ENCODE measurements around the gene USE1. TPM values are rescaled to one million over a fixed set of nuclear protein-coding genes. Genes with fewer than 3 reads are reported as not detected.

Gene USE1
- total RNA-seq, 8 experiments from 2014 or later: 14.7 to 31.0 (median 22.9) TPM

DNA sequence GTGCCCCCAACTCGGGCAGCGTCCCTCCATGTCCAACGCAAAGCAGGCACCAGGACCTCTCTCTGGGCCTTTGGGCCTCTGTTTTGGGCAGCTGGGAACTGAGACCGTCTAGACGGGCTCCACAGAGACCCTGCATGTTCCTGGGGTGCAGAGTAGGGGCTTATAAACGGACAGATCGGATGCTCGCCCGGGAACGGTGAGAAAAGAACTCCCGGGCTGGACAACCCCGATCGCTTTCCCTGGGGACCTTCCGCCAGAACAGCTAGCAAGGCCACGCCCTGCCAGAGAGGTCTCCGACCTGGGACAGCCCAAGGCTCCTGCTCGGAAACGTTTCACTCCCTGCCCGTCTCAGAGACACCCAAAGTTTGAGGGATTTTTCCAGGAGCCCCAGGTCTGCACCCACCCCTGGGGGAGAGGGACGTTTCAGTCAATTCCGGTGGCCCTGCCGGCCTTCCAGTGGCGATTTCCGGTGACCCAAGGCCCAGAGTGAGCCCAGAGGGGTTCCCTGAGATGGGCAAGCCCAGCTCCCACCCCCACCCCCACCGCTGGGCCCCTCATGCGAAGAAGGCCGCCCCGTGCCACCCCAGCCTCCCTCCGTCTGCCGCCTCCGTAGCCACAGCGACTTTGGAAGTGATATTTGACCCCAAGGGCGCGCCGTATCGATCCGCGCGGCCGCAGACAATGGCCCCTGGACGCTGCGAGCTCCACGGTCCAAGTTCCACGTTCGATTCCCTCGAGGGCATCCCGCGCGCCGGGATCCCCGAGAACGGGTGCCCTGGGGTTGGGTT is 28.9 kb downstream of the USE1 start:
- H3K4me1 ChIP-seq (replicated peaks in 1 of 2): peaks cover 33 to 38% of the 10 kb centered on the region in 2 donors
- WGBS, 10 experiments: 0% methylated on average over 1 to 9 of the region's 52 CpGs; no CpG with 5 or more reads in 7 of the 10 experiments
- H3K4me3 ChIP-seq: peak overlapping the region; percentile 57 to 89 (median 61)
- peak in 5 of 8 experiments; percentile 4 to 29 (median 19) for ATAC-seq (replicated peaks in 6 of 8)
- peak overlapping the region; percentile 20 to 86 for H3K27ac ChIP-seq
- in situ Hi-C loops (cut with MboI; ENCODE audit: low pct_unique_long_range_greater_than_20kb in 2 of 9, low sequenced_read_pairs in 9 of 9, unreplicated experiment in 9 of 9): no loop called here

DNA sequence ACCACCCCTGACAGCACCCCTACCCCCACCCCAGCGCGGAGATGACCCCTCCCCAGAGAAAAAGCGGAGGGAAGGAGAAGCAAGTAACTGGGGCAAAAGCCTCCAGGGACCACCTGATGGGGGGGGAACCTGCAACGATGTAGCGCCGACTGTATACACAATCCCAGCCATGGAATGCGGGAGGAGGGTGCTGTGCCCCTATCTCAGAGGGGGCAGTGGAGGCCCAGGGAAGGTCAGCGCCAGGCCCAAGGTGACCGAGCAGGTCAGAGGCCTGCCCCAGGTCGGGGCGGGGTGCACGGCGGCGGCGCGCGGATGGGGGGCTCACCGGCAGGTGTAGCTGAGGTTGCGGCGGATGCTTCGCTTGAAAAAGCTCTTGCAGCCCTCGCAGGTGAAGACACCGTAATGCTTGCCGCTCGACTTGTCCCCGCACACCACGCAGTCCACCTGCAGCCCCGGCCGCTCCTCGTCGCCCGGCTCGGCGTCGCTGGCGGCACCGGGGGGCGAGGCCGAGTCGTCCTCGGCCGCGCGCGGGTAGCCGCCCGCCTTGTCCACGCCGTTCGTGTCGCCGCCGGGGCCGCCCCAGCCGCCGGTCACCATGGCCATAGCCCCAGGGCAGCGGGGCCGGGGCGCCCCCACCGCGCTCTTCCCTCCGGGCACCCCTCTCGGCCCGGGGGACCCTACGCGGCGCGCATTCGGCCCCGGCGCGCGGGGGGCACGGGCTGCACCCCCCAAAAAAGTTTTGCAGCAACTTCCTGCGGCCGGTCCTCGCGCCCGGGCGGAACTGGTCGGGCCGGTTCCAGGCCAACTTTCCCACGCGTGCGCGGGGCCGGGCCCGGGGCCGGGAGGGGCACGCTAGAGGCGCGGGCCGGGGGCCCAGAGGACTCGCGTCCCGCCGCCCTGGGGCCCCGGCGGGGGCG is 29.7 kb downstream of the USE1 start:
- peak in 1 of 8 experiments; percentile 1 for ATAC-seq (replicated peaks in 6 of 8)
- Histone ChIP-seq H3K27ac (peak overlapping the region; percentile 80 to 86), H3K4me1 (replicated peaks in 1 of 2) (peaks cover 32 to 38% of the 10 kb centered on the region in 2 donors), H3K4me3 (peak overlapping the region; percentile 57 to 89 (median 61))
- in situ Hi-C loops (cut with MboI; ENCODE audit: low pct_unique_long_range_greater_than_20kb in 2 of 9, low sequenced_read_pairs in 9 of 9, unreplicated experiment in 9 of 9): no loop called here
- WGBS, 10 experiments: 0% methylated on average over 1 to 6 of the region's 100 CpGs; no CpG with 5 or more reads in 7 of the 10 experiments

GRCh38 chr19:17245535-17245984 is 30.4 kb downstream of the USE1 start, which contains the start of gene NR2F6:
Gene NR2F6 (minus strand): TSS chr19:17245919. CDS start chr19:17245220, 699 bp downstream.
- Histone ChIP-seq H3K27ac (peak within 1 kb of the TSS; percentile 80 to 86), H3K4me3 (peak within 1 kb of the TSS; percentile 57 to 89 (median 61)), H3K4me1 (replicated peaks in 1 of 2) (peaks cover 25 to 32% of the 10 kb centered on the region in 2 donors)
- ATAC-seq (replicated peaks in 6 of 8): peak in 5 of 8 experiments; percentile 0 to 3 (median 1)
- in situ Hi-C loops (cut with MboI; ENCODE audit: low pct_unique_long_range_greater_than_20kb in 2 of 9, low sequenced_read_pairs in 9 of 9, unreplicated experiment in 9 of 9): no loop called here
- WGBS, 10 experiments: no CpG with 5 or more reads among the region's 72 CpGs

- Histone ChIP-seq H3K4me1 (replicated peaks in 1 of 2) (peaks cover 23 to 32% of the 10 kb centered on the region in 2 donors), H3K27ac (peak overlapping the region; percentile 80 to 84), H3K4me3 (peak overlapping the region; percentile 57 to 89 (median 61))
- in situ Hi-C loops (cut with MboI; ENCODE audit: low pct_unique_long_range_greater_than_20kb in 2 of 9, low sequenced_read_pairs in 9 of 9, unreplicated experiment in 9 of 9): no loop called here
- peak in 3 of 8 experiments; percentile 41 to 53 (median 49) for ATAC-seq (replicated peaks in 6 of 8)
- WGBS, 10 experiments: 0 to 28% (median 7%) methylated on average over 1 to 9 of the region's 21 CpGs; no CpG with 5 or more reads in 3 of the 10 experiments
Measured at GRCh38 chr19:17246681-17247425, 31.7 kb downstream of the USE1 start.

DNA sequence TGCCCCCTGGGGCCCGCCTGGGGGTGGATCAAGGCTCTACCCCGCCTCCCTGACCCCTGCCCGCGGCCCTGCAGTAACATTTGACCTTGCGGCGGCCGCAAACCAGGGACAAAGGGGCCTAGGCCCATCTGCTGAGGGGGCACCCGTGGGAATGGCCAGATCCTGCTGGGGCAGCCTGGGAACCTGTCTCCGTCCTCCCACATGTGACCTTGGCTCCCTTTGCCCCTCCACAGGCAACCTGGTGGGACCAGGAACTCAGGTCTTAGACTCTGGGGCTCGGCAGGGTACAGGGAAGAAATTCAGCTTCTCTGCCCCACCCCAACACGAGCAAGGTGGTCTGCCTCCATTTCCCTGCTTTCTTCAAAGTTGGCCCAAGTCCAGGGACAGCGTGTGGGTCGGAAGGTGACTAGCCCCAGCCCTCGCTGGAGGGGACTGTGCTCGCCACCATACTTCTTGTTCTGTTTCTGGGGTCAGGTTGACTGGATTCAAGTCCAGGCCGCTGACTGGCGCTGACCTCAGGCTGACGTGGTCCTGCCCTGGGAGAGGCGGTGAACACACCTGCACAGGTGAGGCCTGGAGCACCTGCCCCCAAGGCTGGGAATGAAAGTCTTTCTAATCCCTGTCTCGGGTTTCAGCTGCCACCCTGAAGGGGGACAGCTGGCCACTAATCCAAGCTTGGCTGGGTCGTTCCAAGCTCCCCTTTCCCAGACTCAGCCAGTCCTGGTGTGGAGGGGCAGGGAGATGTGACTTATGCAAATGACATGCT is 33.0 kb downstream of the USE1 start:
- no peak overlapping the region for H3K4me3 ChIP-seq
- 80 to 84% methylated on average over 2 to 7 of the region's 21 CpGs; no CpG with 5 or more reads in 8 of the 10 experiments for WGBS, 10 experiments
- ATAC-seq (replicated peaks in 6 of 8): peak in 1 of 8 experiments; percentile 7
- peaks cover 23 to 24% of the 10 kb centered on the region in 2 donors for H3K4me1 ChIP-seq (replicated peaks in 1 of 2)
- H3K27ac ChIP-seq: peak overlapping the region in 1 of 2 donors; percentile 84
- in situ Hi-C loops (cut with MboI; ENCODE audit: low pct_unique_long_range_greater_than_20kb in 2 of 9, low sequenced_read_pairs in 9 of 9, unreplicated experiment in 9 of 9): no loop called here

DNA sequence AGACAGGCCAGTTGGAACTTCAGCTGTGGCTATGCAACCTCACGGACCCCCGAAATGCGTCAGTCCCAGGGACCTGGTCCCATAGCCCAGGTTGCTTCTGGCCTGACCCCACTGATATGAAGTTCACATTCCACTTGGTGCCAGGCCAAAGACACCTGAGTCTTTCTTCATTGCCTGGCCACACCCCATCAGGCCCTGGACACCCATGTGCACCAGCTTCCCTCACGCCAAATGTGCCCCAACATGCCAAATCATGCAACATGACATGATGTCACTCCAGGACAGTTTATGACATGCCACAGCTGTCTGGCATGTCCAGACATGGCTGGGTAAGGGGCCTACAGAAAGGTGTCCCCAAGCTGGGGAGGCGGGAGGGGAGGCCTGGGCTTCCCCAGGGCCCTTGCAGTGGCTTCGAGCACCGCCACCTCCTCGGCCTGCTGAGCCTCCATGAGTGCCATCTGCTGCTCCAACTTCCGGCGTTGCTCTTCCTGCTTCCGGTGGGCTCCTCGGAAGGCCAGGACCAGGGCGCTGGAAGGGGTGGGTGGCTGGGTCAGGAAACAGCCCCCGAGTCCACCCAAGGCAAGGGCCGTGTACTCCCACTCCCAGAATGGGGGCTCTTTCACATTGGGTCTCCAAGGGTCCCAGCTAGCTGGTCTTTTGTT is 34.9 kb downstream of the USE1 start:
- WGBS, 10 experiments: 88 to 100% (median 98%) methylated on average over 2 to 11 of the region's 15 CpGs; no CpG with 5 or more reads in 4 of the 10 experiments
- Histone ChIP-seq H3K4me1 (replicated peaks in 1 of 2) (peaks cover 19 to 22% of the 10 kb centered on the region in 2 donors), H3K4me3 (no peak overlapping the region), H3K27ac (no peak overlapping the region)
- in situ Hi-C loops (cut with MboI; ENCODE audit: low pct_unique_long_range_greater_than_20kb in 2 of 9, low sequenced_read_pairs in 9 of 9, unreplicated experiment in 9 of 9): no loop called here
- no peak for ATAC-seq (replicated peaks in 6 of 8)

- H3K4me1 ChIP-seq (replicated peaks in 1 of 2): no peaks in the 10 kb centered on the region
- WGBS, 10 experiments: 40 to 97% (median 87%) methylated on average over 2 to 9 of the region's 10 CpGs; no CpG with 5 or more reads in 1 of the 10 experiments
- no peak overlapping the region for H3K27ac ChIP-seq
- in situ Hi-C loops (cut with MboI; ENCODE audit: low pct_unique_long_range_greater_than_20kb in 2 of 9, low sequenced_read_pairs in 9 of 9, unreplicated experiment in 9 of 9): no loop called here
- ATAC-seq (replicated peaks in 6 of 8): no peak
- H3K4me3 ChIP-seq: no peak overlapping the region
Measured at GRCh38 chr19:17254636-17255035, 39.5 kb downstream of the USE1 start.

GRCh38 chr19:17255150-17255621 is 40.0 kb downstream of the USE1 start:
- no peak overlapping the region for H3K4me3 ChIP-seq
- WGBS, 10 experiments: 20 to 100% (median 83%) methylated on average over 1 to 5 of the region's 18 CpGs; no CpG with 5 or more reads in 3 of the 10 experiments
- no peak overlapping the region for H3K27ac ChIP-seq
- H3K4me1 ChIP-seq (replicated peaks in 1 of 2): no peaks in the 10 kb centered on the region
- no peak for ATAC-seq (replicated peaks in 6 of 8)
- in situ Hi-C loops (cut with MboI; ENCODE audit: low pct_unique_long_range_greater_than_20kb in 2 of 9, low sequenced_read_pairs in 9 of 9, unreplicated experiment in 9 of 9): no loop called here

- 0 to 83% (median 55%) methylated on average over 1 to 2 of the region's 3 CpGs; no CpG with 5 or more reads in 4 of the 10 experiments for WGBS, 10 experiments
- ATAC-seq (replicated peaks in 6 of 8): no peak
- H3K27ac ChIP-seq: no peak overlapping the region
- in situ Hi-C loops (cut with MboI; ENCODE audit: low pct_unique_long_range_greater_than_20kb in 2 of 9, low sequenced_read_pairs in 9 of 9, unreplicated experiment in 9 of 9): no loop called here
- H3K4me3 ChIP-seq: no peak overlapping the region
- no peaks in the 10 kb centered on the region for H3K4me1 ChIP-seq (replicated peaks in 1 of 2)
Measured at GRCh38 chr19:17256130-17256529, 41.0 kb downstream of the USE1 start.

- no peak for ATAC-seq (replicated peaks in 6 of 8)
- H3K4me1 ChIP-seq (replicated peaks in 1 of 2): no peaks in the 10 kb centered on the region
- H3K4me3 ChIP-seq: no peak overlapping the region
- H3K27ac ChIP-seq: no peak overlapping the region
- 43 to 90% (median 83%) methylated on average over 2 to 4 of the region's 9 CpGs; no CpG with 5 or more reads in 2 of the 10 experiments for WGBS, 10 experiments
- in situ Hi-C loops (cut with MboI; ENCODE audit: low pct_unique_long_range_greater_than_20kb in 2 of 9, low sequenced_read_pairs in 9 of 9, unreplicated experiment in 9 of 9): no loop called here
Measured at GRCh38 chr19:17259118-17259780, 44.1 kb downstream of the USE1 start.

DNA sequence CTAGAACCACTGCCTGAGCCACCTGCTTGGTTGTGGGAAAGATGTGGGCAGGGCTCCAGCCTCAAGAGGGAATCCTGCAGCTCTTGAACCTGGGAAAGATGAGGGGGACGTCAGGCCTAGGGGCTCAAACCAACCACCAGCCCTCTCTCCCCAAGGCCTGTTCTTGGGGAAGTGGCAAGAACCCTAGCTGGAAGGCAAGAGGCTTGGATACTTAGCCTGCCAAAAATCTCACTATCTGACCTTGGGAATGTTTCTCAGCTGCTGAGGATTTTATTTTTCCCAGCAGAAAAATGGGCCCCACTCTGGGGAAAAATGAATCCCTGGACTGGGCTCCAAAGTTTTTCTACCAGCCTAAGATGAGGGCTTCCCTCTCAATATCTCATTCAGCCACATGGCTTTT is 44.8 kb downstream of the USE1 start:
- in situ Hi-C loops (cut with MboI; ENCODE audit: low pct_unique_long_range_greater_than_20kb in 2 of 9, low sequenced_read_pairs in 9 of 9, unreplicated experiment in 9 of 9): no loop called here
- WGBS, 10 experiments: 20 to 56% methylated on average over 1 of the region's 1 CpG; no CpG with 5 or more reads in 8 of the 10 experiments
- Histone ChIP-seq H3K27ac (no peak overlapping the region), H3K4me1 (replicated peaks in 1 of 2) (no peaks in the 10 kb centered on the region), H3K4me3 (no peak overlapping the region)
- no peak for ATAC-seq (replicated peaks in 6 of 8)

Data from motor neuron (in vitro differentiated cells).